ENCODE data around the gene ST3GAL4. TPM values are rescaled to one million over a fixed set of nuclear protein-coding genes. Genes with fewer than 3 reads are reported as not detected.

Gene ST3GAL4
- total and polyA plus RNA-seq, 7 donors, result 43.1 to 336 (median 69.2) TPM

GRCh38 chr11:126450198-126450597 lies 94.7 kb downstream of the ST3GAL4 start:
- Histone ChIP-seq H3K9me3 (no peaks in the 10 kb centered on the region), H3K4me3 (no peak overlapping the region), H3K27ac (no peak overlapping the region), H3K36me3 (no peaks in the 10 kb centered on the region), H3K4me1 (peaks cover 0 to 5% (median 0%) of the 10 kb centered on the region in 4 donors), H3K27me3 (peaks cover 0 to 25% (median 8%) of the 10 kb centered on the region in 3 donors)
- WGBS, 2 donors, result 83 to 88% methylated on average over 7 of the region's 7 CpGs
- TF ChIP-seq POLR2AphosphoS5 (IDR thresholded peaks at IDR 0.05) (no peak), CTCF (IDR thresholded peaks at IDR 0.05) (no peak), POLR2A (IDR thresholded peaks at IDR 0.05) (no peak), EP300 (IDR thresholded peaks at IDR 0.05) (no peak)
- intact Hi-C loops (cut with DNase I), result no loop called here
- no peak for DNase-seq

- H3K27ac ChIP-seq, result no peak overlapping the region
- no peaks in the 10 kb centered on the region for H3K9me3 ChIP-seq
- intact Hi-C loops (cut with DNase I), result no loop called here
- no peak for DNase-seq
- H3K4me1 ChIP-seq, result peaks cover 0 to 5% (median 0%) of the 10 kb centered on the region in 4 donors
- no peak for TF ChIP-seq CTCF (IDR thresholded peaks at IDR 0.05)
- TF ChIP-seq POLR2A (IDR thresholded peaks at IDR 0.05), result no peak
- no peak for TF ChIP-seq EP300 (IDR thresholded peaks at IDR 0.05)
- no peak for TF ChIP-seq POLR2AphosphoS5 (IDR thresholded peaks at IDR 0.05)
- H3K27me3 ChIP-seq, result peaks cover 0 to 25% (median 8%) of the 10 kb centered on the region in 3 donors
- H3K4me3 ChIP-seq, result no peak overlapping the region
- 95 to 97% methylated on average over 11 of the region's 11 CpGs for WGBS, 2 donors
- no peaks in the 10 kb centered on the region for H3K36me3 ChIP-seq
These were observed 95.3 kb downstream of the ST3GAL4 start for GRCh38 chr11:126450806-126451205.

GRCh38 chr11:126451211-126451802 lies 95.8 kb downstream of the ST3GAL4 start:
- Histone ChIP-seq H3K27ac (no peak overlapping the region), H3K36me3 (no peaks in the 10 kb centered on the region), H3K4me1 (peaks cover 0 to 5% (median 0%) of the 10 kb centered on the region in 4 donors), H3K9me3 (no peaks in the 10 kb centered on the region), H3K27me3 (peaks cover 0 to 25% (median 8%) of the 10 kb centered on the region in 3 donors), H3K4me3 (no peak overlapping the region)
- TF ChIP-seq POLR2A (IDR thresholded peaks at IDR 0.05) (no peak), EP300 (IDR thresholded peaks at IDR 0.05) (no peak), POLR2AphosphoS5 (IDR thresholded peaks at IDR 0.05) (no peak), CTCF (IDR thresholded peaks at IDR 0.05) (no peak)
- 90 to 91% methylated on average over 15 of the region's 15 CpGs for WGBS, 2 donors
- no peak for DNase-seq
- intact Hi-C loops (cut with DNase I), result no loop called here

- no peak for DNase-seq
- TF ChIP-seq POLR2AphosphoS5 (IDR thresholded peaks at IDR 0.05), result no peak
- Histone ChIP-seq H3K9me3 (no peaks in the 10 kb centered on the region), H3K4me3 (no peak overlapping the region), H3K36me3 (no peaks in the 10 kb centered on the region), H3K4me1 (peaks cover 0 to 5% (median 0%) of the 10 kb centered on the region in 4 donors), H3K27ac (no peak overlapping the region), H3K27me3 (peaks cover 0 to 25% (median 8%) of the 10 kb centered on the region in 3 donors)
- intact Hi-C loops (cut with DNase I), result no loop called here
- 66 to 76% methylated on average over 24 of the region's 24 CpGs for WGBS, 2 donors
These were observed 97.0 kb downstream of the ST3GAL4 start for GRCh38 chr11:126452241-126453101.

GRCh38 chr11:126456089-126456488 lies 100.6 kb downstream of the ST3GAL4 start:
- 91 to 93% methylated on average over 15 of the region's 15 CpGs for WGBS, 2 donors
- H3K4me3 ChIP-seq, result no peak overlapping the region
- intact Hi-C loops (cut with DNase I), result no loop called here
- H3K36me3 ChIP-seq, result no peaks in the 10 kb centered on the region
- H3K27me3 ChIP-seq, result peaks cover 0 to 36% (median 8%) of the 10 kb centered on the region in 3 donors
- no peak for DNase-seq
- peaks cover 0 to 5% (median 0%) of the 10 kb centered on the region in 4 donors for H3K4me1 ChIP-seq
- no peaks in the 10 kb centered on the region for H3K9me3 ChIP-seq
- TF ChIP-seq POLR2AphosphoS5 (IDR thresholded peaks at IDR 0.05), result no peak
- TF ChIP-seq CTCF (IDR thresholded peaks at IDR 0.05), result no peak
- TF ChIP-seq EP300 (IDR thresholded peaks at IDR 0.05), result no peak
- no peak for TF ChIP-seq POLR2A (IDR thresholded peaks at IDR 0.05)
- H3K27ac ChIP-seq, result no peak overlapping the region

All from sigmoid colon (tissue), 7 donors.